GM10847 (cell line): ENCODE measurements around the gene RAB17.

Experiments
- POLR2A ChIP-seq: IDR thresholded peaks from 2 replicates; pipeline ENCODE4 v1.6.1; 2011; ENCODE audit not compliant: insufficient read length; ENCODE audit errors: extremely low read depth

RAB17 gene

GRCh38 chr2:237597196-237598145 is 6.9 kb upstream of the RAB17 start:
- no peak for TF ChIP-seq POLR2A

GRCh38 chr2:237596520-237597195 is 6.1 kb upstream of the RAB17 start:
- no peak for TF ChIP-seq POLR2A

GRCh38 chr2:237594514-237594871 is 4.0 kb upstream of the RAB17 start:
- TF ChIP-seq POLR2A, result no peak

GRCh38 chr2:237593596-237594320 is 3.2 kb upstream of the RAB17 start:
- no peak for TF ChIP-seq POLR2A

GRCh38 chr2:237593036-237593435 is 2.5 kb upstream of the RAB17 start:
- TF ChIP-seq POLR2A, result no peak

- TF ChIP-seq POLR2A, result no peak
Observed at GRCh38 chr2:237592425-237592980, 2.0 kb upstream of the RAB17 start.

GRCh38 chr2:237591141-237591881 is 777 bp upstream of the RAB17 start:
- no peak for TF ChIP-seq POLR2A

GRCh38 chr2:237588044-237588696 is 2.4 kb downstream of the RAB17 start:
- TF ChIP-seq POLR2A, result no peak

- TF ChIP-seq POLR2A, result no peak
Observed at GRCh38 chr2:237585590-237586221, 4.8 kb downstream of the RAB17 start.

- no peak for TF ChIP-seq POLR2A
Observed at GRCh38 chr2:237583385-237584295, 6.9 kb downstream of the RAB17 start.

GRCh38 chr2:237581751-237582746 is 8.5 kb downstream of the RAB17 start:
- no peak for TF ChIP-seq POLR2A

- no peak for TF ChIP-seq POLR2A
Observed at GRCh38 chr2:237581326-237581725, 9.2 kb downstream of the RAB17 start.
